ENCODE measurements around the gene CREBBP. TPM values are rescaled to one million over a fixed set of nuclear protein-coding genes. Genes with fewer than 3 reads are reported as not detected.

The CREBBP gene
- total RNA-seq, 1 donor from 2014 or later = 84.7 TPM

- no peaks in the 10 kb centered on the region for H3K36me3 Mint-ChIP-seq (ENCODE audit: low read depth)
- peak overlapping the region; percentile 73 for H3K27ac Mint-ChIP-seq (ENCODE audit: unreplicated experiment)
Measured at GRCh38 chr16:3824121-3824795, 56.3 kb downstream of the CREBBP start.

GRCh38 chr16:3823427-3823826, 57.1 kb downstream of the CREBBP start:
- Mint-ChIP-seq H3K27me3 (ENCODE audit: low read depth) (no peaks in the 10 kb centered on the region), H3K27ac (ENCODE audit: unreplicated experiment) (no peak overlapping the region), H3K4me1 (peaks cover 36% of the 10 kb centered on the region), H3K36me3 (ENCODE audit: low read depth) (no peaks in the 10 kb centered on the region), H3K9me3 (no peaks in the 10 kb centered on the region), H3K4me3 (no peak overlapping the region)
- TF ChIP-seq CTCF (conservative IDR thresholded peaks at IDR 0.05) = no peak
- DNase-seq (ENCODE audit: low read depth, low spot score) = no peak

More at GRCh38 chr16:3824121-3824795, 56.3 kb downstream of the CREBBP start:
- peaks cover 36% of the 10 kb centered on the region for H3K4me1 Mint-ChIP-seq
- no peak overlapping the region for H3K4me3 Mint-ChIP-seq
- no peaks in the 10 kb centered on the region for H3K27me3 Mint-ChIP-seq (ENCODE audit: low read depth)
- no peaks in the 10 kb centered on the region for H3K9me3 Mint-ChIP-seq
- no peak for TF ChIP-seq CTCF (conservative IDR thresholded peaks at IDR 0.05)
- DNase-seq (ENCODE audit: low read depth, low spot score) = no peak

- Mint-ChIP-seq H3K4me1 (peaks cover 42% of the 10 kb centered on the region), H3K36me3 (ENCODE audit: low read depth) (no peaks in the 10 kb centered on the region), H3K9me3 (no peaks in the 10 kb centered on the region), H3K27ac (ENCODE audit: unreplicated experiment) (peak overlapping the region; percentile 0), H3K27me3 (ENCODE audit: low read depth) (no peaks in the 10 kb centered on the region), H3K4me3 (no peak overlapping the region)
- TF ChIP-seq CTCF (conservative IDR thresholded peaks at IDR 0.05) = no peak
- DNase-seq (ENCODE audit: low read depth, low spot score) = no peak
Measured at GRCh38 chr16:3822366-3823045, 58.0 kb downstream of the CREBBP start.

GRCh38 chr16:3821184-3821583, 59.3 kb downstream of the CREBBP start:
- H3K27me3 Mint-ChIP-seq (ENCODE audit: low read depth) = no peaks in the 10 kb centered on the region
- DNase-seq (ENCODE audit: low read depth, low spot score) = no peak
- no peak overlapping the region for H3K4me3 Mint-ChIP-seq
- H3K9me3 Mint-ChIP-seq = no peaks in the 10 kb centered on the region
- H3K27ac Mint-ChIP-seq (ENCODE audit: unreplicated experiment) = no peak overlapping the region
- no peak for TF ChIP-seq CTCF (conservative IDR thresholded peaks at IDR 0.05)
- H3K36me3 Mint-ChIP-seq (ENCODE audit: low read depth) = no peaks in the 10 kb centered on the region
- H3K4me1 Mint-ChIP-seq = peaks cover 55% of the 10 kb centered on the region

GRCh38 chr16:3819746-3820724, 60.5 kb downstream of the CREBBP start:
- no peaks in the 10 kb centered on the region for H3K27me3 Mint-ChIP-seq (ENCODE audit: low read depth)
- no peak overlapping the region for H3K4me3 Mint-ChIP-seq
- H3K4me1 Mint-ChIP-seq = peaks cover 60% of the 10 kb centered on the region
- TF ChIP-seq CTCF (conservative IDR thresholded peaks at IDR 0.05) = no peak
- H3K36me3 Mint-ChIP-seq (ENCODE audit: low read depth) = no peaks in the 10 kb centered on the region
- no peaks in the 10 kb centered on the region for H3K9me3 Mint-ChIP-seq
- no peak overlapping the region for H3K27ac Mint-ChIP-seq (ENCODE audit: unreplicated experiment)
- no peak for DNase-seq (ENCODE audit: low read depth, low spot score)

Measured in neural crest cell (in vitro differentiated cells).